Motor neuron (in vitro differentiated cells): ENCODE data around the gene TSPAN17. TPM values are rescaled to one million over a fixed set of nuclear protein-coding genes. Genes with fewer than 3 reads are reported as not detected.
A peak's percentile ranks its signal among the peaks of the same experiment; 100 is the strongest.

Source experiments
- ATAC-seq, 8 experiments: fragments of 200-7000 bp; cut with Tn5 transposase; replicated peaks in 6 of 8; 2 replicates each; pipeline ENCODE4 v1.8.0; 2021; ENCODE audit warnings: mild to moderate bottlenecking in 8 of 8, moderate library complexity in 8 of 8
- H3K27ac ChIP-seq, 2 donors: fragments of 250-450 bp; sonication (Bioruptor Pico); 2 replicates each; pipeline ENCODE4 v1.9.0; 2021; ENCODE audit warnings: antibody characterized with exemption in 2 of 2, mild to moderate bottlenecking in 2 of 2, moderate library complexity in 1 of 2
- H3K4me1 ChIP-seq, 2 donors: fragments of 250-450 bp; sonication (Bioruptor Pico); replicated peaks in 1 of 2; 2 replicates each; pipeline ENCODE4 v1.6.1; 2021; ENCODE audit warnings: antibody characterized with exemption in 2 of 2, mild to moderate bottlenecking in 2 of 2, moderate library complexity in 1 of 2
- H3K4me3 ChIP-seq, 5 donors: fragments of 250-450 bp; sonication (Bioruptor Pico); 2 replicates each; pipeline ENCODE4 v1.9.0; 2021; ENCODE audit warnings: antibody characterized with exemption in 5 of 5, mild to moderate bottlenecking in 5 of 5, moderate library complexity in 4 of 5
- WGBS, 10 experiments: fragments of 450-650 bp; shearing (Covaris generic); methylation state at CpG; one replicate each; pipeline ENCODE4 v1.0.0; 2022; 5-methylcytosine and 5-hydroxymethylcytosine counted together
- in situ Hi-C, 9 experiments: fragments of 400-800 bp; cut with MboI; loops; one replicate each; pipeline ENCODE4 v1.15.0; 2021; ENCODE audit warnings: low sequenced_read_pairs in 9 of 9, low pct_unique_long_range_greater_than_20kb in 2 of 9; ENCODE audit not compliant: unreplicated experiment in 9 of 9
- total RNA-seq, 8 experiments: library from RNA; unstranded; fragments of 300-600 nt; gene quantifications; 2 replicates each; pipeline versions ENCODE4 v1.2.3 to v1.2.4, GENCODE V29; 2022

The TSPAN17 gene
- total RNA-seq, 8 experiments from 2014 or later = 16.5 to 62.7 (median 25.1) TPM

DNA sequence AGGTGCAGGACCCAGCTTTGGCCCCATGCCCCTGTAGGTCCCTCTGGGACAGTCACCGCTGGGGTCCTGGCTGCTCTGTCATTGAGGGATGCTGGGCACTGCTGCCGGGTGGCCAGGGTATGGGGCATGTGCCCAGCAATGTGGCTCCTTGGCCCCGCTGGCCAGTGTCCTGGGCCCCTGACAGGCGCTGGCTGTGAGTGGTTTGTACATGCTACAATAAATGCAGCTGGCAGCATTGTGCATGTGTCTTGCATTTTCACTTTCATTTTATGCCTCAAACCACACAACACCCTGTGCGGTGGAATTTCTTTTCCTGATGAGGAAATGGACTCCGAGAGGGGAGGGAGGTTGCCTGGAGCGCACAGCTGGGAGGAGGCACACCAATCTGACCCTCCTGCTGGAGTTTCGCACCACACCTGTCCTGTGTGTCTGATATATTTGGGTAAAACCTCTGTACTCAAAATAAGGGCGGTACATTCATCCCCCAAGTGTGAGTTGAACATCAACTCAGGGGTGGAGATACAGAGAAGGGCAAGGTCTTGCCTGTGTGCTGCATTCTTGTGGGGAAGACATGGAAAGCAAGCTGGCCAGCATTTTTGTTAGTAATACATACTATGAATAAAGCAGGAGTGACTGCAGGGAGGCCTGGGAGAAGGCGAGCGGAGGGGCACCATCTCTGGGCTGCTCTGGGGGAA lies 11.7 kb downstream of the TSPAN17 start:
- 67 to 90% (median 75%) methylated on average over 1 to 7 of the region's 11 CpGs; no CpG with 5 or more reads in 4 of the 10 experiments for WGBS, 10 experiments
- H3K27ac ChIP-seq = no peak overlapping the region
- H3K4me3 ChIP-seq = no peak overlapping the region
- peaks cover 0 to 2% of the 10 kb centered on the region in 2 donors for H3K4me1 ChIP-seq
- ATAC-seq = peak in 2 of 8 experiments; percentile 67 to 72
- in situ Hi-C loops = loop anchor here in 6 of 9 experiments (25.0 kb wide), 3 partner anchors 253 to 453 kb away; no protein-coding TSS in a partner anchor

DNA sequence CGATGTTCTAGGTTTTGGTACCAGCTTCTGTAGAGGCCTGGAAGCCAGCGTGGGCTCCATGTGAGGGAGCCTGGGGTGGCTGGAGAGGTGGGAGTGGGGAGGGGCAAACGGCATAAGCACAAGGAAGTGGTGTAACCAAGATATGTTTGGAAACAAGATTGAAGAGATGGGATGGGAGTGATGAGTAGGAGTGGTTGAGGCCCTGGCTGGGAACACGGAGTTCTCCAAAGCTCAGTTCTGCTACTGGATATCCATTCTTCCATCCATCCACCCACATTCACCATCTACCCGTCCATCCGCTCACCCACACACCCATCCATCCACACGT lies 12.2 kb downstream of the TSPAN17 start:
- in situ Hi-C loops = loop anchor here in 6 of 9 experiments (25.0 kb wide), 3 partner anchors 253 to 453 kb away; no protein-coding TSS in a partner anchor
- 64 to 82% (median 80%) methylated on average over 1 to 3 of the region's 7 CpGs; no CpG with 5 or more reads in 5 of the 10 experiments for WGBS, 10 experiments
- H3K27ac ChIP-seq = no peak overlapping the region
- H3K4me1 ChIP-seq = peaks cover 5 to 7% of the 10 kb centered on the region in 2 donors
- ATAC-seq = no peak
- H3K4me3 ChIP-seq = no peak overlapping the region

DNA sequence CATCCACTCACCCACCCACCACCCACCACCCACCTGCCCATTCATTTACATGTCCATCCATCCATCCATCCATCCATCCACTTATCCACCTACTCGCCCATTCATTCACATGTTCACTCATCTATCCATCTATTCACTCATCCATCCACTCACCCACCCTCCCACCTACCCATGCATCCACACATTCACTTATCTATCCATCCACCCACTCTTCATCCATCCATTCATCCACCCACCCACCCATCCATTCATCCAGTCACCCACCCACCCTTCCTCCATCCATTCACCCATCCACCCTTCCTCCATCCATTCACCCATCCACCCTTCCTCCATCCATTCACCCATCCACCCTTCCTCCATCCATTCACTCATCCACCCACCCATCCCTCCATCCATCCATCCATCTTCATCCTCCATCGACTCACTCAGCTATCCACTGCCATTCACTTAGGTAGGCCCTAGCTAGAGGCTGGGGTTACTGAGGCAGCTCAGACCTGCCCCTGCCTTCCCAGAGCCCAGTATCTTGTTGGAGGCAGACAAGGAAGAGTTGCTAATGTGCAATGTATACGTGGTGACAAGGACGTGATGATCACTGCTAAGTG lies 12.7 kb downstream of the TSPAN17 start:
- WGBS, 10 experiments = 0 to 20% methylated on average over 1 of the region's 4 CpGs; no CpG with 5 or more reads in 8 of the 10 experiments
- in situ Hi-C loops = loop anchor here in 7 of 9 experiments (10.0 to 25.0 kb wide), 4 partner anchors 252 to 455 kb away; no protein-coding TSS in a partner anchor
- no peak for ATAC-seq
- peaks cover 10% of the 10 kb centered on the region in 2 donors for H3K4me1 ChIP-seq
- no peak overlapping the region for H3K27ac ChIP-seq
- no peak overlapping the region for H3K4me3 ChIP-seq

DNA sequence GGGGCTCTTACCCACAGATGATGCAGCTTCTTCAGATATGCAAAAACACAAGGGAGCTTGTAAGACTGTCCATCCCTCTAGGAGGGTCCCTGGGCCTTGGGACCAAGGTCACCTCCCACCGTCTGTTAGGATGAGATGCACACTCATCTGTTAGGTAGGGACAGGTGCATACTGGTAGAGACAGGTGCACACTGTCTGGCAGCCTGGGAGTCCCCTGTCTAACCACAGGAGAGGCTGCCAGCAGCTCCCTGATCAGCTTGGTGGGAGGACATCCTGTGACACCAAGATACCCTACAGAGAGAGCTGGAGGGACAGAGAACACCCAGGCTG lies 13.2 kb downstream of the TSPAN17 start:
- Histone ChIP-seq H3K27ac (no peak overlapping the region), H3K4me3 (no peak overlapping the region), H3K4me1 (peaks cover 12% of the 10 kb centered on the region in 2 donors)
- in situ Hi-C loops = loop anchor here in 7 of 9 experiments (10.0 to 25.0 kb wide), 4 partner anchors 252 to 454 kb away; no protein-coding TSS in a partner anchor
- 0% methylated on average over 1 of the region's 1 CpG; no CpG with 5 or more reads in 7 of the 10 experiments for WGBS, 10 experiments
- peak in 2 of 8 experiments; percentile 7 to 17 for ATAC-seq

DNA sequence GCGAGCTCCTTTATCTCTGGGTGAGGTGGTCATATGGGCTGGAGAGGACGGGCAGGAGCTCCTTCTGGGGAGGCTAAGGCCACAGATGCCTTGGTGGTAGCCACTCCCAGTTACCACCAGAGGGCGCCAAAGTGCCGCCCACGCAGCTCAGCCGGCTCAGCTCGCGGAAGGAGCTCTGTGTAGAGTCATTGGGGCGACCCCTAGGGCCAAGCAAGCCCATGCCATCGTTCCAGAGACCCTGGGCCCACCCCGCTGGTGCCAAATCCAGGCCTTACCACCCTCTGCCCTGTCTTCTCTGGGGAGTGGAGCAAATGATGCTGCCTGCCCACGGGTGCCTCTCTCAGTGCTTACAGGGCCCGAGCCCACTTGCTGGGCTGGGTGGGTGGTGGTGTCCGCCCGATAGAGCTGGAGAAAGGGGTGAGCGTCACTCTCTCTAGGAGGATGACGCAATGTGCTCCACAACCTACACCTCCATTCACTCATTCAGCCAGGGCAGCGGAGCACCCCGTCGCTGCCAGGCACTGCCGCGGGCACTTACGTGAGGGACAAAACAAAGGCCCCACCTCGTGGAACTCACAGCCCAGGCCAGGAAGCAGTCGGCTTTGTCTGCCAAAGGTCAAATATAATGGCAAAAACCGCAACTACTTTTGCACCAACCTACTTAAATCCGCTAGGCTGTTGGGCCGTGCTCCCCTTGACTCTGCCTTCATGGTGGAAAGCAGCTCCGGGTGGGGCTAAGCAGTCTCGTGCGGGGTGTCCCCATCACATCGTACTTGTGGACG lies 13.8 kb downstream of the TSPAN17 start:
- no peak overlapping the region for H3K4me3 ChIP-seq
- ATAC-seq = peak; percentile 63 to 91 (median 78)
- H3K4me1 ChIP-seq = peaks cover 12% of the 10 kb centered on the region in 2 donors
- H3K27ac ChIP-seq = no peak overlapping the region
- WGBS, 10 experiments = 28 to 100% (median 64%) methylated on average over 1 to 18 of the region's 33 CpGs; no CpG with 5 or more reads in 2 of the 10 experiments
- in situ Hi-C loops = loop anchor here in 7 of 9 experiments (10.0 to 25.0 kb wide), 4 partner anchors 251 to 454 kb away; no protein-coding TSS in a partner anchor

DNA sequence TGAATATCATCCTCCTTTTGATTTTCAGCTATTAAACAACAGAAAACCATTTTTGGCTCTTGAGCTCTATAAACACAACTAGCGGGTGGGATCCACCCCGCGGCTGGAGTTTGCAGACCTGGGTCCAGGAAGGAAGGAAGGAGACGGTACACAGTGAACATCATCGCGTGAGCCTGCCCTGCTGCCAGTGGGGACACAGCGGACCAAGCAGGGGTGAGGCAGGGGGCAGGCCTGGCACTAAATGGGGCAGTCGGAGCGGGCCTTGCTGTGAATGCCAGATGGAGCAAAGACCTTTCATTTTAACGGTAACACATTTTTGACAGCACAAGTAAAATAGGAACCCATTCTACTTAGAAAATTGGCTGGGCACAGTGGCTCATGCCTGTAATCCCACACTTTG lies 14.4 kb downstream of the TSPAN17 start:
- Histone ChIP-seq H3K27ac (no peak overlapping the region), H3K4me1 (peaks cover 12% of the 10 kb centered on the region in 2 donors), H3K4me3 (no peak overlapping the region)
- WGBS, 10 experiments = 100% methylated on average over 1 to 3 of the region's 10 CpGs; no CpG with 5 or more reads in 5 of the 10 experiments
- no peak for ATAC-seq
- in situ Hi-C loops = loop anchor here in 7 of 9 experiments (10.0 to 25.0 kb wide), 4 partner anchors 251 to 453 kb away; no protein-coding TSS in a partner anchor

DNA sequence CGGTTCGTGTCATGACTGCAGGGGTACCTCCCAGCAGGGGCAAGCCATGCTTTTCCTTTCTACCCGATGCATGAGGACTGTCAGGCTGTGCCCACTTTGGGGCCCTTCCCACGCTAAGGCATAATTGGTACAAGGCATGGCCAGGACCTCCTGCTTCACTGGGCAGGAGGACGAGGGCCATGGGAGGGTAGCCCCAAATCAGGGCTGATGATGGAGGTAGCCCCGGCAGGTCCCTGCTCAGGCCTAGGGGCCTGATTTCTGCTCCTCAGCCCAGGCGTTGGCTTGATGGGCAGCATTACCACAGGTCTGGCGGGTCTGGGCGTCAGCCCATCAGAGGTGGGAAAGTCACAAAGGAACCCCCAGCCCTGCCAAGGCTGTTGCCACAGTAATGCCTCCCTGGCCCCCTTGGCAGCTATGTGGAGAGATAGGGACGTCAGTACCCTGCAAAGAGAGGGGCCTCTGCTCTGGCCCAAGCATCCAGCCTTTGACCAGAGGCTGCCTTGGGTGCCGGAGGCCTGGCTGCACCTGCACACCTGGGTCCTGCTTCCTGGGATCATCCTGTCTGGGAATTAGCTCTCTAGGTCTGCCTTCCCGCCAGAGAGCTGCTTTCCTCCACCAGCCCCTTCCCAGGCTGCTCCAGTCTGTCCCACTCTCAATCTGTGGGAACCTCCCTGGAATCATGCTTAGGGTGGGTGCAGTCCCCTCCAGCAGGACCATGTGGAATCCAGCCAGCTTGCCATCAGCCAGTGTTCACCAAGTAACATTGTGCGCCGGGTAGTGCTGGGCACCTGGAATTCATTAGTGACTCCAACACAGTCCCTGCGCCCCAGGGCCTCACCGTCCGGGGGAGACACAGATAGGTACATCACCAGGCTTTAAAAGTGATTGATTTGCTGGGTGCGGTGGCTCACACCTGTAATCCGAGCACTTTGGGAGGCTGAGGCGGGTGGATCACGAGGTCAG lies 15.4 kb downstream of the TSPAN17 start:
- ATAC-seq = no peak
- no peak overlapping the region for H3K27ac ChIP-seq
- in situ Hi-C loops = loop anchor here in 7 of 9 experiments (10.0 to 25.0 kb wide), 4 partner anchors 250 to 452 kb away; no protein-coding TSS in a partner anchor
- H3K4me3 ChIP-seq = no peak overlapping the region
- 39 to 100% (median 72%) methylated on average over 1 to 8 of the region's 21 CpGs; no CpG with 5 or more reads in 2 of the 10 experiments for WGBS, 10 experiments
- peaks cover 12% of the 10 kb centered on the region in 2 donors for H3K4me1 ChIP-seq

DNA sequence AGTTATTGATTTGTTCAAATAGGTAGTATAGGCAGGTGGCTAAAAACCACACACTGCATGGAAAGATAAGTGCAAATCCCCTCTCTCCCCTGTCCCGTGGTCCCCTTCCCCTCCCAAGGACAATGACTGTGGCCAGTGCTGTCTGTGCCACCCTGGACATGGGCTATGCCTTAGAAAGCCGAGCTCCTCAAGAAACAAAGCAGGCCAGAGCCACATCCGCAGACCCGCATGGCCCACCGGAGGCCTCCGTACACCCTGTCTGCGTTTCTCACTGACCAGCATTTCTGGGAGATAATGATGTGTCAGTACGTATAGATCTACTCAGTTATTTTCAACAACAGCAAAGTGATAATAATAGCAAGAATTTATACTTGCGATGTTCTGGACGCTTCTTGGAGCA lies 16.3 kb downstream of the TSPAN17 start:
- Histone ChIP-seq H3K27ac (no peak overlapping the region), H3K4me3 (no peak overlapping the region), H3K4me1 (peaks cover 12% of the 10 kb centered on the region in 2 donors)
- WGBS, 10 experiments = 39 to 95% (median 85%) methylated on average over 2 to 10 of the region's 10 CpGs; no CpG with 5 or more reads in 3 of the 10 experiments
- no peak for ATAC-seq
- in situ Hi-C loops = loop anchor here in 7 of 9 experiments (10.0 to 25.0 kb wide), 4 partner anchors 249 to 451 kb away; no protein-coding TSS in a partner anchor

DNA sequence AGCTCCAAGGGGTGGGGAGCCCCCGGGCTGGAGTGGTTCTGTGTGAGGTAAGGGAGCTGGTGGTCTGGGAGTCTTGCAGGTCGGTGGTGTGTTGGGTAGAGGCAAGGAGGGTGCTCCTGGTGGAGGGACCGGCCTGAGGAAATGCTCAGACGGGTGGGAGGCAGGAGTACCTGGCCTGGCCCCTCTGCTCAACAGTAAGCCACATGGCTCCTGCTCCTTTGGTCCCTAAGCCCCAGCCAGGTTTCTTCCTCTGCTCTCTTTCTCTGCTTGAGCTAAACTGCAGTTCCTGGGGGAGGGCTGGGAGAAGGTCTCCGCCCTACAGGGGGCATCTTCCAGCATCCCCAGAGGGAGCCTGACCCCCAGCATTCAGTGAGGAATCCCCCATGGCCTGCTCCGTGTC lies 17.2 kb downstream of the TSPAN17 start:
- peak overlapping the region in 1 of 2 donors; percentile 2 for H3K27ac ChIP-seq
- H3K4me3 ChIP-seq = no peak overlapping the region
- WGBS, 10 experiments = 0 to 64% methylated on average over 1 to 2 of the region's 6 CpGs; no CpG with 5 or more reads in 8 of the 10 experiments
- peak in 5 of 8 experiments; percentile 3 to 37 (median 30) for ATAC-seq
- in situ Hi-C loops = loop anchor here in 7 of 9 experiments (10.0 to 25.0 kb wide), 4 partner anchors 248 to 450 kb away; no protein-coding TSS in a partner anchor
- peaks cover 12% of the 10 kb centered on the region in 2 donors for H3K4me1 ChIP-seq

DNA sequence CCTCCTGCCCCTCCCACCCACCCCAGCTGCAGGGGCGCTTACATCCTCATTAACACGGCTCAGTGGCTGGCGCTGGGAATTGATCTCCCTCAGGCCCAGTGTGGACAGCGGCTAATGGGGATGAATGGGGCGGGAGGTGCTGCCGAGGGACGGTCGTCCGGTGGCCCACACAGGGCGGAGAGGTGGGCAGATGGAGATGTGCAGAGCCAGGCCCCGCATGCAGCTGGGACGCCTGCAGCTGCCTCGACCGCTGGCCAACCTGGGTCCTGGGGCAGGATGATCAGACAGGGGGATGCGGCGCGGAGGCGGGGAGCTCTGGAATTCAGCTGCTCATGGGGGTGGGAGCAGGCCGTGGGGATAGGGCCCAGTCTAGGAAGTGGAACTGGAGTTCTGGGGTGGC lies 17.6 kb downstream of the TSPAN17 start:
- WGBS, 10 experiments = 81% methylated on average over 4 of the region's 19 CpGs; no CpG with 5 or more reads in 9 of the 10 experiments

DNA sequence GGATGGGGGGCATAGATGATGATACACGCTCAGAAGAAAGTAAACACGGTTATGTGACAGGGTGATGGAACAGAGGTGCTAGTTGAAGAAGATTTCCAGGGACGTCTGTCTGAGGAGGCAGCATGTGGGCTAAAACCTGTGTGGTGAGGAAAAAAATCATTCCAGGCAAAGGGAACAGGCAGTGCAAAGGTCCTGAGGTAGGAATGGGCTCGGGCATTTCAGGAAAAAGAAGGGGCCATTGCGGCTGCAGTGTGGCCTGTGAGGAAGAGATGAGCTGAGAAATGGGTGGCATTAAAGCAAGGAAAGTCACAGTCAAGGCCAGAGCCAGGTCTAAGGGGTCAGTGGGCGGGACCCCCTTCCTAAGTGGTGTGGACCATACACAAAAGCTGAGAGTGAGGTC lies 18.2 kb downstream of the TSPAN17 start:
- ATAC-seq = no peak
- WGBS, 10 experiments = 0 to 100% (median 78%) methylated on average over 1 to 4 of the region's 6 CpGs; no CpG with 5 or more reads in 2 of the 10 experiments
- in situ Hi-C loops = loop anchor here in 7 of 9 experiments (10.0 to 25.0 kb wide), 4 partner anchors 247 to 449 kb away; no protein-coding TSS in a partner anchor

More for the DNA sequence above, 17.6 kb downstream of the TSPAN17 start:
- no peak overlapping the region for H3K4me3 ChIP-seq
- peaks cover 12% of the 10 kb centered on the region in 2 donors for H3K4me1 ChIP-seq
- in situ Hi-C loops = loop anchor here in 7 of 9 experiments (10.0 to 25.0 kb wide), 4 partner anchors 247 to 450 kb away; no protein-coding TSS in a partner anchor
- ATAC-seq = peak in 5 of 8 experiments; percentile 44 to 72 (median 63)
- no peak overlapping the region for H3K27ac ChIP-seq

More for the DNA sequence above, 18.2 kb downstream of the TSPAN17 start:
- H3K4me3 ChIP-seq = no peak overlapping the region
- peaks cover 12% of the 10 kb centered on the region in 2 donors for H3K4me1 ChIP-seq
- H3K27ac ChIP-seq = no peak overlapping the region
